ENCODE results near the gene WDR27.

GRCh38 chr6:169707772-169708171, 5.9 kb upstream of the WDR27 start:
- no peak for TF ChIP-seq CTCF (IDR thresholded peaks at IDR 0.05)
- TF ChIP-seq POLR2A (IDR thresholded peaks at IDR 0.05) = no peak
